GM19438 (cell line): ENCODE results near the gene ZNF516.
A peak's percentile ranks its signal among the peaks of the same experiment; 100 is the strongest.

ENCODE experiments used
- ATAC-seq: cut with Tn5 transposase; IDR thresholded peaks from one replicate; pipeline ENCODE4 v1.9.1; 2021; ENCODE audit warnings: low read depth; ENCODE audit not compliant: unreplicated experiment

Gene ZNF516

GRCh38 chr18:76507830-76508385 lies 12.9 kb upstream of the ZNF516 start:
- ATAC-seq, result no peak

- no peak for ATAC-seq
Observed at GRCh38 chr18:76506974-76507764, 12.1 kb upstream of the ZNF516 start.

- ATAC-seq, result no peak
Observed at GRCh38 chr18:76506395-76506794, 11.4 kb upstream of the ZNF516 start.

- ATAC-seq, result no peak
Observed at GRCh38 chr18:76505614-76506013, 10.6 kb upstream of the ZNF516 start.

GRCh38 chr18:76504749-76505148 lies 9.7 kb upstream of the ZNF516 start:
- ATAC-seq, result no peak

- ATAC-seq, result no peak
Observed at GRCh38 chr18:76503649-76504386, 8.8 kb upstream of the ZNF516 start.

- no peak for ATAC-seq
Observed at GRCh38 chr18:76502551-76502950, 7.5 kb upstream of the ZNF516 start.

- peak; percentile 83 for ATAC-seq
Observed at GRCh38 chr18:76499637-76500340, 4.7 kb upstream of the ZNF516 start.

GRCh38 chr18:76499021-76499420 lies 4.0 kb upstream of the ZNF516 start:
- no peak for ATAC-seq

GRCh38 chr18:76498064-76498463 lies 3.0 kb upstream of the ZNF516 start:
- no peak for ATAC-seq

GRCh38 chr18:76497021-76497420 lies 2.0 kb upstream of the ZNF516 start:
- ATAC-seq, result no peak

GRCh38 chr18:76496194-76496890 lies 1.3 kb upstream of the ZNF516 start:
- ATAC-seq, result no peak

GRCh38 chr18:76495435-76496193 lies 572 bp upstream of the ZNF516 start:
- no peak for ATAC-seq

- no peak for ATAC-seq
Observed at GRCh38 chr18:76494231-76495005, 624 bp downstream of the ZNF516 start.

GRCh38 chr18:76493213-76494161 lies 1.6 kb downstream of the ZNF516 start:
- peak; percentile 21 for ATAC-seq

GRCh38 chr18:76492669-76493212 lies 2.3 kb downstream of the ZNF516 start:
- peak; percentile 64 for ATAC-seq
